GM19035 (cell line): ENCODE data around the gene PRUNE2.

Experiments used
- ATAC-seq: cut with Tn5 transposase; IDR thresholded peaks from one replicate; pipeline ENCODE4 v1.9.1; 2021; ENCODE audit not compliant: unreplicated experiment

PRUNE2 gene

DNA sequence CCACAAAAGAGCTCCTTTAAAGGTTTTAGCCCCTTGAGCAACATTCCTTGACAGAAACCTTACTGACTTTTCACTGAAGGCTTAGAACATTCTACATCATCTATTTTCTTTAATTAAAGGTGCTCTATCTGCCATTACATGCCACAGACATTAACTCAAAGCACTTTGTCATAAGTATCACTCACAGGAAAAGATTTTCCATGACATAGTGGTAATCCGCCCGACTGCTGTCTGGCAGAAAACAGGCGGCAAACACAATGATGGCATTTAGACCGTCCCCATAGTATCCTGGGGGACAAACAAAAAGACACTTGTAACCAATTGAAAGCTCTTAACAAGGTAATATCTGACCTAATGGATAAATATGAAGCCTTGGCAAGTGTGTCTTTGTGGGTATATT is 267.9 kb downstream of the PRUNE2 start:
- no peak for ATAC-seq

- ATAC-seq: no peak
Observed at GRCh38 chr9:76637416-76637815, 268.5 kb downstream of the PRUNE2 start.

DNA sequence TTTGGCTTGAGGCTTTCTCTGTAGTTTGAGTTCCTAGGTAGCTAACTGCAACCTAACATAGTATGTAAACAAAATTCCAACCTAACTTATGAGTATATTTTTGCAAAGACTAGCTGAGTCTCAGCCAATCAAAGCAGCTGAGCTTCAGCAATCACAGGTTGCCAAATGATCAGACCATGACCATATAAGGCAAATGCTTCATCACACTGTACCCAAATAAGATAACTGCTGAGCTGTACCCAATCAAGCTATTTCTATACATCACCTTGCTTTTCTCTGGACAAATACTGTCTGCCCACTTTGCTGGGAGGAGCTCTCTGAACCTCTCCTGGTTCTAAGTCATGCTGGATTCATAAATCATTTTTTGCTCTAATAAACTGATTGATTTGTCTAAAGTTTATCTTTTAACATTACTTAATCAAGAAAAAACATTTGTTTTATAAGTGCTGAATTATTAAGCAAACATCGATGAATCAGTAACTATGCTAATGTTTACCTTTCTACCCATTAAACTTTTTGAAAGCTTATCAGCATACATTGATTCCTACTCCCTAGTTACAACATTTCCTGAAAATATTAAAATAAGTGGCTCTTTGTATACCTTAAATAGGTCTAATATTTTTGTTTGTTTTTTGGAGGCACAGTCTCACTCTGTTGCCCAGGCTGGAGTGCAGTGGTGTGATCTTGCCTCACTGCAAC is 271.4 kb downstream of the PRUNE2 start:
- no peak for ATAC-seq

GRCh38 chr9:76630916-76631315 is 275.0 kb downstream of the PRUNE2 start:
- ATAC-seq: no peak

- no peak for ATAC-seq
Observed at GRCh38 chr9:76629205-76629990, 276.5 kb downstream of the PRUNE2 start.

DNA sequence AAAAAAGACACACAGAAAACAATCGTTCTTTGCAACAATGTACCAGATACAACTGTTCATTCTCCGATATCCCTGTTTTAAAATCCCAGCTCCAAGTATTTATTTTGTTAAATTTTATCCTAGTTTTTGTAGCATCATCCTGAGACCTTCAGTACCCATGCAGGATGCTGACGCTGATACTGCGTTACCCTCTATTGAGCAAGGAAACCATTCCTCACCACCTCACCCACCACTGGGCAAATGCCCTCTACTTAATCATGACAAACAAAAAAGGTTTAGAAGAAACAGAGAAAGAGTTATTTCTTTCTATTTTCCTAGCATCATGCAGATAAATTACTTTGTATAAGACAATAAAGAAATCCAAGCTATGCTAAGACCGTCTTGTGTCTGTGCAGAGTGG is 277.8 kb downstream of the PRUNE2 start:
- no peak for ATAC-seq

- no peak for ATAC-seq
Observed at GRCh38 chr9:76626980-76627379, 278.9 kb downstream of the PRUNE2 start.

DNA sequence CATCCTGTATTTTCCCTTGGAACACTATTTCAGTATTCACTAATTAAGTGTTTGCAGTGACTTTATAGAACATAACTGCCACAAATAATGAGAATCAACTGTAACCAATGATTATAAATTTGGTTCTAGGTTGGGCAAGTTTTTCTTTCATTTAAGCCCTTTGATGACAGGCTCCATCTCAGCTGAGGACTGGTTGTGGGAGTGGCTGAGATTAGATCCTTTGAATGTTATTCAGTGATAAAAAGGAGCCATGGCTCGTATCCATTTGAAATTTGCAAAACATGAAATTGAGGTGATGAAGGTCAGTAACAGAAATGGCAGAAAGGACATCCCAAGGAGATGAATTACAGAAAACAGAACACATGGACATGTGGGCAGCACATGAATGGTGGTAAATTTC is 279.8 kb downstream of the PRUNE2 start:
- no peak for ATAC-seq

- peak; percentile 99 for ATAC-seq
Observed at GRCh38 chr9:76624391-76625048, 281.4 kb downstream of the PRUNE2 start.

GRCh38 chr9:76620996-76621395 is 284.9 kb downstream of the PRUNE2 start:
- ATAC-seq: no peak

GRCh38 chr9:76620581-76620980 is 285.3 kb downstream of the PRUNE2 start:
- ATAC-seq: no peak

GRCh38 chr9:76619640-76620039 is 286.3 kb downstream of the PRUNE2 start:
- ATAC-seq: no peak

- no peak for ATAC-seq
Observed at GRCh38 chr9:76619197-76619596, 286.7 kb downstream of the PRUNE2 start.

- ATAC-seq: no peak
Observed at GRCh38 chr9:76618762-76619161, 287.2 kb downstream of the PRUNE2 start.

GRCh38 chr9:76617497-76618175 is 288.3 kb downstream of the PRUNE2 start:
- no peak for ATAC-seq

- ATAC-seq: no peak
Observed at GRCh38 chr9:76616780-76617179, 289.1 kb downstream of the PRUNE2 start.

DNA sequence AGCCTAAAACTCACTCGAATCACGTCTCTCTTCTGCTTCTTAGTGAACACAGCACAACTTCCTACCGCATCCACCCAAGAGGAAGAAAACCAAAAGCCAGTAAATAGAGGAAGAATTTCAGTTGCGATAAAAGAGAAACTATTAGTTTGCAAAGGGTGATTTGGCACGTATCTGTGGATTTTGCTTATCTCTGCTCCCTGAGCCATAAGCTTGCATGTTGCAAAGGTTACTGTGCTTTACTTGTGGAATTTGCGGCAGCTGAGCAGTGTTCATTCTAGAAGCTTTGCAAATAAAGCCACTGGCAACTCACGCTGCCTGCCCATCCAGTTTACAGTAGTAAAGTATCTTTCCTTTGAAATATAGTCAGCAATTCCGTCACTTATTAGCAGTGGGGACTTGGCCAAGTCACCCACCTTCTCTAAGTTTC is 290.7 kb downstream of the PRUNE2 start:
- no peak for ATAC-seq

DNA sequence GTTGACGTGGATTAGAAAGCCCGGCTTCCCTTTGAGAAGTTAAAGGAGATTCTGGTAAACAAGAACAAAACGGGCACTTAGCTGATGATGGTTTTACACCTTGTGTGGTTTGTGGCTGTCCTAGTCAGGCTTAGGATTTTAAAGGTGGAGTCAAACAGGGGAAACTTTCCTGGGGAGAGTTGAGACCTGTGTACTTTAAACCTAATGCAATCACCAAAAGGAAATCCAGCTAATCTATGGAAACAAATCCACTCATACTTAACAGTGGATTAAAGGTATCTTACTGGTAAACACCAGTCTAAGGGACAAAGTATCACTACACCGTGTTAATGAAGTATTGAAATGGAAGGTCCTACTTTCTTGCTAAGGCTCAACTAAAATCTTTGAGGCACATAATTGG is 291.9 kb downstream of the PRUNE2 start:
- no peak for ATAC-seq

DNA sequence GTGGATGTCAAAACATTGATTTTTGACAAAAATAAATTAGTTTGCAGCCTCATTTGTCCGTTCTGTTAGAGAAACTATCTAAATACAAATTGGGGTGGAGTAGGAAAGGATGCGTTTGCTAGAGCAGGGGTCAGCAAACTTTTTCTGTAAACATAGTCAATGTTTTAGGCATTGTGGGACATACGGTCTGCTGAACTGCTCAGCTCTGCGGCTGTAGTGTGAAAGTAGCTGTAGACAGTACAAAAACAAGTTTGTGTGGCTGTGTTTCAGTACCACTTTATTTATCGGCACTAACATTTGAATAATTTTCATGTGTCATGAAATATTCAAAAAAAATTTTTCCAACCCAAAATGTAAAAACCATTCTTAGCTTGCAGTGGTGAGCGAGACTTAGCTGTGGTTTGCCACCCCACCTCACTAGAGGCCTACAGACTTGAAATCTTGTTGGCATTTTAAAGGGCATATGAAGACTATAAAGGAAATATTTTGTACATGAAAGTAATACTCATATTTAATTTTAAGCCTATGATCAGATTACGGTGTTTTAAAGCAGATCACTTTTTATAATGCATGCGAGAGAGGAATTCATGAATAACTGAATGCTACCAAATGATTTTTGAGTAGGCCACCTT is 292.6 kb downstream of the PRUNE2 start:
- ATAC-seq: no peak

DNA sequence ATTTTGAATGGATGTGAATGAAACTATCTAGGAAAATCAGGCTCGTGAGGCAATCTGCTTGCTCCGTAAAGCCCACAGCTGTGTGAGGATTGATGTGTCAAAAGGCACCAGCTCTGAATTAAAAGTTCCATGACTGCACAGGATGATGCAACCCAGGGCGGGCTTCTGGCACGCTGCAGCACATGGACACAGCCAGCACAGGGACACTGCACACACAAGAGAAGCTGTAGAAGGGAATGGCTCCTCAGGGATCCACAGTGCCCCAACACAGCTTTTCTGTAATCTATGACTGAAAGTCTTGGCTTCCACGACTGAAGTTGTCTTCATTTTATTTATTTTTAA is 295.9 kb downstream of the PRUNE2 start:
- no peak for ATAC-seq
